Sigmoid colon (tissue), 4 donors: ENCODE data around the gene ADAMTS2.

Source experiments
- EP300 ChIP-seq, 4 donors: sonication (generic); formaldehyde crosslinking; IDR thresholded peaks; one replicate each; pipeline ENCODE4 v1.6.1; 2017; ENCODE audit warnings: antibody characterized with exemption in 4 of 4
- POLR2A ChIP-seq, 2 donors: fragments of 450-650 bp; IDR thresholded peaks; one replicate each; pipeline ENCODE4 v1.6.1; 2016; ENCODE audit warnings: antibody characterized with exemption in 2 of 2, mild to moderate bottlenecking in 2 of 2, moderate library complexity in 2 of 2
- POLR2AphosphoS5 ChIP-seq, 4 donors: sonication (generic); formaldehyde crosslinking; IDR thresholded peaks; one replicate each; pipeline ENCODE4 v1.6.1; 2017; ENCODE audit warnings: antibody characterized with exemption in 4 of 4
- TF ChIP-seq, protein P1 (sequence below), 4 experiments: fragments of 450-650 bp in 3 of 4; fragments of 200-600 bp in 1 of 4; IDR thresholded peaks; one replicate each; pipeline ENCODE4 v1.5.1; 2016 to 2019; ENCODE audit warnings: antibody characterized with exemption in 4 of 4, mild to moderate bottlenecking in 3 of 4, moderate library complexity in 2 of 4

DNA sequence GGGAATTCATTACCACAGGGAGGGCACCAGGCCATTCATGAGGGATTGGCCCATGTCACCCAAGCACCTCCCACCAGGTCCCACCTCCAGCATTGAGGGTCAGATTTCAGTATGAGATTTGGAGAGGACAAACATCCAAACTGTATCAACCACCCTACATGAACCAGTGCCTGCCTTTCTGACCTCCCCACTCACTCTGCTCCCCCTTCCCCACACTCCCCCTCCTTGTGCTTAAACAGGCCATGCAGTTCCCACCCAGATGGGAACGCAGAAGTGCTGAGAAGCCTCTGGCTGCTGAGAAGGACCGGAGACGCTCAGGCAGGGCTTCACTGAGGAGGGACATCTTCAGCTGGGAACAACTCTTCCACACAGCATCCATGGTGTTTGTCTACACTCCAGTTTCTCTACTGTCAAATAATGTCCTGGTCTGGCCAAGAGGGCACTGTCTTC, 30.0 kb upstream of the ADAMTS2 start:
- TF ChIP-seq, protein P1, sequence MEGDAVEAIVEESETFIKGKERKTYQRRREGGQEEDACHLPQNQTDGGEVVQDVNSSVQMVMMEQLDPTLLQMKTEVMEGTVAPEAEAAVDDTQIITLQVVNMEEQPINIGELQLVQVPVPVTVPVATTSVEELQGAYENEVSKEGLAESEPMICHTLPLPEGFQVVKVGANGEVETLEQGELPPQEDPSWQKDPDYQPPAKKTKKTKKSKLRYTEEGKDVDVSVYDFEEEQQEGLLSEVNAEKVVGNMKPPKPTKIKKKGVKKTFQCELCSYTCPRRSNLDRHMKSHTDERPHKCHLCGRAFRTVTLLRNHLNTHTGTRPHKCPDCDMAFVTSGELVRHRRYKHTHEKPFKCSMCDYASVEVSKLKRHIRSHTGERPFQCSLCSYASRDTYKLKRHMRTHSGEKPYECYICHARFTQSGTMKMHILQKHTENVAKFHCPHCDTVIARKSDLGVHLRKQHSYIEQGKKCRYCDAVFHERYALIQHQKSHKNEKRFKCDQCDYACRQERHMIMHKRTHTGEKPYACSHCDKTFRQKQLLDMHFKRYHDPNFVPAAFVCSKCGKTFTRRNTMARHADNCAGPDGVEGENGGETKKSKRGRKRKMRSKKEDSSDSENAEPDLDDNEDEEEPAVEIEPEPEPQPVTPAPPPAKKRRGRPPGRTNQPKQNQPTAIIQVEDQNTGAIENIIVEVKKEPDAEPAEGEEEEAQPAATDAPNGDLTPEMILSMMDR (IDR thresholded peaks at IDR 0.05): no peak
- TF ChIP-seq POLR2AphosphoS5 (IDR thresholded peaks at IDR 0.05) (no peak), POLR2A (IDR thresholded peaks at IDR 0.05) (no peak), EP300 (IDR thresholded peaks at IDR 0.05) (no peak)
